GM12865 (cell line): ENCODE data around the gene AP3D1.

Experiments
- DNase-seq: peaks from one replicate; pipeline ENCODE4 v3.0.0; 2010; ENCODE audit warnings: low read depth
- H3K4me3 ChIP-seq: 2 replicates; pipeline ENCODE4 v1.5.1; 2011; ENCODE audit warnings: mild to moderate bottlenecking, low read depth, low read length, control low read depth
- CTCF ChIP-seq: IDR thresholded peaks from 2 replicates; pipeline ENCODE4 v1.5.1; 2011; ENCODE audit warnings: low read length, control low read depth, low read depth, inconsistent platforms; ENCODE audit not compliant: insufficient read depth; ENCODE audit errors: missing control alignments

The AP3D1 gene

DNA sequence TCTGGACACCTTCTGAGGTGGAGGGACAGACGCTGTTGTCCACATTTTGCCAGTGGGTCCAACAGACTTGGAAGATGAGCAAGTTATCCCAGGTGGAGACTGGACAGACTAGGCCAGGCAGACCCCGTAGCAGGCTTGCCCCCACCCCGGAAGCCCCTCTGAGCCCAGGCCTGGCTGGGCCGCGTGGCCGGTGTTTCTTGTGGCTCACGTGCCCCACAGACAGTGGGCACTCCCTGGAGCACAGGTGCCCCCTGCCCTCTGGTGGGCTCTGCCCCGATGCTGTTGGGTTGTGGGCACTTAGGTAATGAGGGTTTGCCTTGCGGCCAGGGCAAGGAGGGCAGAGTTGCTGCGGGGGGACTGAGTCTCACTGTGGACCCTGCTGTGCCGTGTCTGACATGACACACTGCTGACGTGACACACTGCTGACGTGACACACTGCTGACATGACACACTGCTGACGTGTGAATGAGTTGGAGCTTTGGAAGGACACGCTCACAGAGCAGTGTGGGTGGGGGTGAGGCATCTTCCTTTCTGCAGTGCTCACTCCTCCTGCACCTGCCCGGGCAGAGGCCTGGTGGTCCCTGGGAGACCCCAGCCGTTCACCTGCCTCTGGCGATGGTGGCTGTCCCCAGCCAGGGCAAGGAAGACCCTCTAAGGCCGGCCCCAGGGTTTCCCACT is 37.5 kb upstream of the AP3D1 start:
- no peak for TF ChIP-seq CTCF
- H3K4me3 ChIP-seq, result no peak overlapping the region
- no peak for DNase-seq

DNA sequence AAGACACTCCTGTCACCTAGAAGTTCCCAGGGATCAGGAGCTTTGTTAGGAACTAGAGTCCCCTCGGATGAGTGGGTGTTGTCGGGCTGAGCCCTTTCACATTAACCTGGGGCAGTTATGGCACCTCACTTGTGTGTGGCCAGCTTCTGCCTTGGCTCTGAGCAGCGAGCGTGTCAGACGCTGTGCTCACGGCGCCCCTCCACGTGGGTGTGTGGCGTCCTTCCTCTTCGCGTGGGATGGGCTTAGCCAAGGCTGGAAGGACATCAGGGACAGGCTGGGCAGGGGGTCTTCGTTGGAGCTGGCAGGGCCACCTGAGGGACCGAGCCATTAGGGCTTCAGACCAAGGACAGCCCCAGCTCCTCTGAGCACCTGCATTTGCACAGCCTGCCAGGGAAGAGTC is 35.8 kb upstream of the AP3D1 start:
- no peak for DNase-seq
- TF ChIP-seq CTCF, result no peak
- H3K4me3 ChIP-seq, result no peak overlapping the region

GRCh38 chr19:2186071-2186846 is 34.9 kb upstream of the AP3D1 start:
- no peak for TF ChIP-seq CTCF
- no peak for DNase-seq
- H3K4me3 ChIP-seq, result no peak overlapping the region

DNA sequence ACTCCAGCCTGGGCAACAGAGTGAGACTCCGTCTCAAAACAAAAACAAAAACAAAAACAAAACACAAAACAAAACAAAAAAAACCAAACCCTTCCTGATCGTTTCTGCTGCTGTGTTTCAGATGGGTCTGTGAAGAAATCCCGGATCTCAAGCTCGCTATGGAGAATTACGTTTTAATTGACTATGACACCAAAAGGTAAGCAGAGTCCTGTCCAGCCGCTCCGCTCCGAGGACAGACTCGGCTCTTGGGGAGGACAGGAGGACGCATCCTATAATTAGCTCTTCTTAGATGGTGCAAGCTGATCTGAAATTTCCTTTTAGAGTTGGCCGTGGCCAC is 34.3 kb upstream of the AP3D1 start:
- TF ChIP-seq CTCF, result no peak
- no peak for DNase-seq
- no peak overlapping the region for H3K4me3 ChIP-seq

DNA sequence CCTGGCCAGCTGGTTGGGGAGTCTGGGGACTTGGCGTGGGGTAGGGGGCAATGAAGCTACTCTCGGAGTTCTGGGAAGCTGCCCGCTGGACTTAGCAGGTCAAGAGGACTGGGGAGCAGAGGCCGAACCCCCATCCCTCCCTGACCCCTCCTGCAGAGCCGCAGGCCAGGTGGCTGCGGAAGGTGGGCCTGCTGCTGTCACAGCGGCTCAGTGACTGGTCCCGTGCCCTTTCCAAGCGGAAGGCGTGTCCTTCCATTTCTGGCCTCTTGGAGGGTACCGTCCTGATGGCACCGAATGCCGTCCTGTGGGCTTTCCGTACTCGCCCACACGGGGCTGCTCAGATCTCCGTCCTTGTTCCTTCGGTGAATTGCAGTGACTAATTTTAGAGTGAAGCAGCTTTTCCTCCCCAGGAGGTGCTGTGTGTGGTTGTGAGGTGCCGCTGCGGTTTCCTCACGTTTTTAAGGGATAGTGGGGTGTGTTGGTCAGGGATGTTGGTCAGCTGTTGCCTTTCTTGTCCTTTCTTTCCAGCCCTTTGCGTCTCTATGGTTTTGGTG is 33.1 kb upstream of the AP3D1 start:
- TF ChIP-seq CTCF, result no peak
- no peak overlapping the region for H3K4me3 ChIP-seq
- no peak for DNase-seq

- H3K4me3 ChIP-seq, result no peak overlapping the region
- TF ChIP-seq CTCF, result no peak
- DNase-seq, result no peak
These were observed 30.2 kb upstream of the AP3D1 start for GRCh38 chr19:2181633-2181997.
